Tibial nerve (tissue), 4 donors: ENCODE measurements around the gene TEKT5.

ENCODE experiments used
- CTCF ChIP-seq, 5 experiments: fragments of 200-600 bp in 3 of 5; fragments of 450-650 bp in 2 of 5; sonication (generic) in 3 of 5; IDR thresholded peaks; one replicate each; pipeline ENCODE4 v1.5.1; 2016 to 2019; ENCODE audit warnings: antibody characterized with exemption in 5 of 5, mild to moderate bottlenecking in 3 of 5, moderate library complexity in 2 of 5
- EP300 ChIP-seq, 2 donors: sonication (generic); formaldehyde crosslinking; IDR thresholded peaks; one replicate each; pipeline ENCODE4 v1.6.1; 2017; ENCODE audit warnings: antibody characterized with exemption in 2 of 2, mild to moderate bottlenecking in 1 of 2

DNA sequence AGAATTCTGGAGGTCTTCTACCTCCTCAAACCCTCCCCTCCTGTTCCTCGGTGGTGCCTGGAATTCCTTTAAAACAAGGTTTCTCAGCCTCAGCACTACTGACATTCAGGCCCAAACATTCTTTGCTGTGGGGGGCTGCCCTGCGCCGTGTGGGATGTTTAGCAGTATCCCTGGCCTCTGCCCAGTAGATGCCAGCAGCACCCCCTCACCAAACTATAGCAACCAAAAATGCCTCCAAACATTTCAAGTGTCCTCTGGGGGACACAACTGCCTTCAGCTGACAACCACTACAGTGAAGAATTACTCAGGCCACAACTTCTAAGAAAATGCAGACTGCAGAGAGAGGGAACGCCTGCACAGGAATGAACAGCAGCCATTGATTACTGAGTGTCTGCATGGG, 28.4 kb downstream of the TEKT5 start:
- TF ChIP-seq CTCF (IDR thresholded peaks at IDR 0.05) (no peak), EP300 (IDR thresholded peaks at IDR 0.05) (no peak)
